Measurements from ENCODE around the gene HHIPL2.
"Not testable (repeated sequence)": the region's sequence is repeated elsewhere in the genome, so short reads cannot be mapped to it uniquely, and the experiment has no call there.

DNA sequence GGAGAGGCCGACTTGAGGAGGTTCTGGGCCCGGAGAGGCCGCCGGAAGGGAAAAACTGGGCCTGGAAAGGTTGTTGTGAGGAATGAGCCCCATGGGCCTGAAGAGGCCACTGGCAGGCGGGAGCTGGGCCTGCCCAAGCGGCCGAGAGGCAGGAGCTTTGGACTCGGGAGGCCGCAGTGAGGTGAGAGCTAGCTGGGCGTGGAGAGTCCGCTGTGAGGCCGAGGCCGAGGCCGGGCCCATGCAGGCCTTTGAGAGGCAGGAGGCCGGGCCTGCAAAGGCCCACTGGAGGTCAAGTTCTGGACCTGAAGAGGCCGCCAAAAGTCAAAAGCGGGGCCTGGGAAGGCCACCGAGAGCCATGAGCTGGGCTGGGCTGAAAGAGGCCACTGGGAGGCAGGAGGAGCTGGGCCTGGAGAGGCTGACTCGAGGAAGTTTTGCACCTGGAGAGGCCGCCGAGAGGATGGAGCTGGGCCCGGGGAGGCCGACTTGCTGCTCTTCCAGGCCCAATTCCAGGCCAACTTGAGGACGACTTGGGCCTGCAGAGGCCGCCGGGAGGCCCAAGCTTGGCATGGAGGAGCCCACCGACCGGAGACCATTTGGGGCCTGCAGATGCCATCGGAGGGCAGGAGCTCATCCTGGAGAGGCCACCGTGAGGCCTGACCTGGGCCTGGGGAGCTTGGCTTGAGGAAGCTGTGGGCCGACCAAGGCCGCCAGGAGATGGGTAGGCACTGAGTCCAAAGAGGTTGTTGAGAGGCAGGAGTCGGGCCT, 74.9 kb downstream of the HHIPL2 start:
- TF ChIP-seq ZNF274 (IDR thresholded peaks at IDR 0.05; ENCODE audit: low read depth, low read length); YY1 (IDR thresholded peaks at IDR 0.05; ENCODE audit: insufficient read depth, insufficient read length); SUZ12 (IDR thresholded peaks at IDR 0.05; ENCODE audit: extremely low read depth, insufficient read depth, insufficient read length): not testable (repeated sequence)
